CD8-positive, alpha-beta memory T cell (primary cell): Measurements from ENCODE around the gene ATG16L2. TPM values are rescaled to one million over a fixed set of nuclear protein-coding genes. Genes with fewer than 3 reads are reported as not detected.
"Not testable (repeated sequence)": the region's sequence is repeated elsewhere in the genome, so short reads cannot be mapped to it uniquely, and the experiment has no call there.

ENCODE experiments used
- CTCF ChIA-PET: fragments of 350-600 bp; sonication (Branson Sonifier 250); formaldehyde crosslinking; loops from one replicate; lab custom pipeline; 2021; ENCODE audit warnings: antibody characterized with exemption; lab: Charles Lee
- POLR2A ChIA-PET: fragments of 350-600 bp; sonication (Branson Sonifier 250); formaldehyde crosslinking; loops from one replicate; lab custom pipeline; 2021; ENCODE audit warnings: antibody characterized with exemption; lab: Charles Lee
- DNase-seq, 5 donors: peaks; one replicate each; pipeline versions ENCODE4 v3.0.0 to v3.0.0-alpha.2; 2020 to 2022; ENCODE audit warnings: mixed read lengths in 1 of 5
- H3K27ac ChIP-seq: one replicate; pipeline ENCODE4 v1.7.0; 2013; ENCODE audit warnings: low read depth, mild to moderate bottlenecking, low read length, moderate library complexity
- H3K27me3 ChIP-seq: 2 replicates; pipeline ENCODE4 v1.7.0; 2013; ENCODE audit warnings: low read length, mild to moderate bottlenecking; ENCODE audit not compliant: insufficient read depth, poor library complexity, severe bottlenecking
- H3K36me3 ChIP-seq: 2 replicates; pipeline ENCODE4 v1.7.0; 2013; ENCODE audit warnings: mild to moderate bottlenecking, low read length, moderate library complexity; ENCODE audit not compliant: insufficient read depth
- H3K4me1 ChIP-seq: 2 replicates; pipeline ENCODE4 v1.7.0; 2013; ENCODE audit warnings: mild to moderate bottlenecking, low read length, moderate library complexity; ENCODE audit not compliant: insufficient read depth
- H3K4me3 ChIP-seq: 2 replicates; pipeline ENCODE4 v1.7.0; 2013; ENCODE audit warnings: mild to moderate bottlenecking, low read length
- H3K9me3 ChIP-seq: 2 replicates; pipeline ENCODE4 v1.7.0; 2013; ENCODE audit warnings: mild to moderate bottlenecking, low read length
- H3K27ac Mint-ChIP-seq, 8 donors: one replicate each; pipeline ENCODE4 v1.8.0; 2020 to 2021; ENCODE audit warnings: mixed read lengths in 8 of 8, mild to moderate bottlenecking in 6 of 8, inconsistent platforms in 3 of 8, moderate library complexity in 3 of 8
- H3K27me3 Mint-ChIP-seq, 2 donors: one replicate each; pipeline ENCODE4 v1.8.0; 2020 to 2021; ENCODE audit warnings: mixed read lengths in 2 of 2, mild to moderate bottlenecking in 1 of 2, moderate library complexity in 1 of 2
- H3K36me3 Mint-ChIP-seq, 3 donors: one replicate each; pipeline ENCODE4 v1.8.0; 2020 to 2021; ENCODE audit warnings: mixed read lengths in 3 of 3, inconsistent platforms in 1 of 3, mild to moderate bottlenecking in 1 of 3
- H3K4me1 Mint-ChIP-seq, 3 donors: one replicate each; pipeline ENCODE4 v1.8.0; 2020 to 2021; ENCODE audit warnings: mixed read lengths in 3 of 3, inconsistent platforms in 1 of 3, mild to moderate bottlenecking in 1 of 3
- H3K4me3 Mint-ChIP-seq, 7 donors: one replicate each; pipeline ENCODE4 v1.8.0; 2020 to 2021; ENCODE audit warnings: mixed read lengths in 7 of 7, mild to moderate bottlenecking in 6 of 7, moderate library complexity in 4 of 7, inconsistent platforms in 2 of 7
- H3K9me3 Mint-ChIP-seq, 5 donors: one replicate each; pipeline ENCODE4 v1.8.0; 2020 to 2022; ENCODE audit warnings: mixed read lengths in 5 of 5, mild to moderate bottlenecking in 3 of 5, moderate library complexity in 2 of 5, inconsistent platforms in 1 of 5
- polyA plus RNA-seq: library from polyadenylated mRNA; unstranded; fragments of 300-500 nt; fragmentation: Illumina TruSeq; gene quantifications from one replicate; pipeline ENCODE4 v1.2.3, GENCODE V29; 2021
- total RNA-seq, 2 experiments: library from RNA; stranded (reverse); gene quantifications; one replicate each; pipeline ENCODE4 v1.2.3, GENCODE V29; 2021

The ATG16L2 gene
- total and polyA plus RNA-seq, 3 experiments from 2014 or later, result 18.8 to 53.2 (median 50.3) TPM

GRCh38 chr11:72856551-72857345 lies 42.5 kb downstream of the ATG16L2 start:
- no peak overlapping the region for H3K4me3 Mint-ChIP-seq
- no peaks in the 10 kb centered on the region for H3K36me3 ChIP-seq
- no peak overlapping the region for H3K4me3 ChIP-seq
- no peaks in the 10 kb centered on the region for H3K27me3 Mint-ChIP-seq
- no peaks in the 10 kb centered on the region for H3K4me1 ChIP-seq
- H3K4me1 Mint-ChIP-seq, result peaks cover 0 to 5% (median 0%) of the 10 kb centered on the region in 3 donors
- H3K27me3 ChIP-seq, result no peaks in the 10 kb centered on the region
- CTCF ChIA-PET, result no interaction called here
- no peaks in the 10 kb centered on the region for H3K9me3 Mint-ChIP-seq
- H3K27ac ChIP-seq, result no peak overlapping the region
- peaks cover 6 to 30% (median 16%) of the 10 kb centered on the region in 3 donors for H3K36me3 Mint-ChIP-seq
- no peaks in the 10 kb centered on the region for H3K9me3 ChIP-seq
- POLR2A ChIA-PET, result no interaction called here
- DNase-seq, result no peak
- H3K27ac Mint-ChIP-seq, result no peak overlapping the region

DNA sequence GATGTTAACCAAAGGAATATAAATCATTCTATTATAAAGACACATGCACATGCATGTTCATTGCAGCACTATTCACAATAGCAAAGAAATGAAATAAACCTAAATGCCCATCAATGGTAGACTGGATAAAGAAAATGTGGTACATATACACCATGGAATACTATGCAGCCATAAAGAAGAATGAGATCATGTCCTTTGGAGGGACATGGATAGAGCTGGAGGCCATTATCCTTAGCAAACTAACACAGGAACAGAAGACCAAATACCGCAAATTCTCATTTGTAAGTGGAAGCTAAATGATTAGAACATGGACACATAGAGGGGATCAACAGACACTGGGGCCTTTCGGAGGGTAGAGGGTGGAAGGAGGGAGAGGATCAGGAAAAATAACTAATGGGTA lies 44.1 kb downstream of the ATG16L2 start:
- H3K27me3 ChIP-seq, H3K4me3 ChIP-seq, H3K9me3 Mint-ChIP-seq, H3K27ac ChIP-seq, H3K4me1 ChIP-seq, H3K27ac Mint-ChIP-seq, H3K9me3 ChIP-seq, H3K4me3 Mint-ChIP-seq, POLR2A ChIA-PET, H3K36me3 ChIP-seq, DNase-seq, H3K4me1 Mint-ChIP-seq, H3K27me3 Mint-ChIP-seq, CTCF ChIA-PET: not testable (repeated sequence)
- peaks cover 6 to 28% (median 16%) of the 10 kb centered on the region in 3 donors for H3K36me3 Mint-ChIP-seq

GRCh38 chr11:72859126-72859525 lies 44.9 kb downstream of the ATG16L2 start:
- H3K36me3 ChIP-seq, result no peaks in the 10 kb centered on the region
- CTCF ChIA-PET, result no interaction called here
- POLR2A ChIA-PET, result no interaction called here
- Mint-ChIP-seq H3K4me1 (no peaks in the 10 kb centered on the region), H3K27ac (no peak overlapping the region), H3K4me3 (no peak overlapping the region), H3K9me3 (no peaks in the 10 kb centered on the region), H3K36me3 (peaks cover 6 to 30% (median 16%) of the 10 kb centered on the region in 3 donors), H3K27me3 (no peaks in the 10 kb centered on the region)
- no peaks in the 10 kb centered on the region for H3K4me1 ChIP-seq
- no peaks in the 10 kb centered on the region for H3K9me3 ChIP-seq
- no peak for DNase-seq
- H3K4me3 ChIP-seq, result no peak overlapping the region
- no peak overlapping the region for H3K27ac ChIP-seq
- H3K27me3 ChIP-seq, result no peaks in the 10 kb centered on the region

GRCh38 chr11:72860010-72860409 lies 45.8 kb downstream of the ATG16L2 start:
- CTCF ChIA-PET, result interaction anchor here (1.0 to 1.2 kb wide), 2 partner anchors 27 to 317 kb away, joined by 3 to 4 read pairs; no protein-coding TSS in a partner anchor
- Mint-ChIP-seq H3K36me3 (peaks cover 6 to 26% (median 16%) of the 10 kb centered on the region in 3 donors), H3K27ac (no peak overlapping the region), H3K9me3 (no peaks in the 10 kb centered on the region), H3K4me3 (no peak overlapping the region), H3K4me1 (no peaks in the 10 kb centered on the region), H3K27me3 (no peaks in the 10 kb centered on the region)
- POLR2A ChIA-PET, result no interaction called here
- no peaks in the 10 kb centered on the region for H3K4me1 ChIP-seq
- DNase-seq, result no peak
- no peak overlapping the region for H3K27ac ChIP-seq
- H3K27me3 ChIP-seq, result no peaks in the 10 kb centered on the region
- no peaks in the 10 kb centered on the region for H3K36me3 ChIP-seq
- no peaks in the 10 kb centered on the region for H3K9me3 ChIP-seq
- H3K4me3 ChIP-seq, result no peak overlapping the region

DNA sequence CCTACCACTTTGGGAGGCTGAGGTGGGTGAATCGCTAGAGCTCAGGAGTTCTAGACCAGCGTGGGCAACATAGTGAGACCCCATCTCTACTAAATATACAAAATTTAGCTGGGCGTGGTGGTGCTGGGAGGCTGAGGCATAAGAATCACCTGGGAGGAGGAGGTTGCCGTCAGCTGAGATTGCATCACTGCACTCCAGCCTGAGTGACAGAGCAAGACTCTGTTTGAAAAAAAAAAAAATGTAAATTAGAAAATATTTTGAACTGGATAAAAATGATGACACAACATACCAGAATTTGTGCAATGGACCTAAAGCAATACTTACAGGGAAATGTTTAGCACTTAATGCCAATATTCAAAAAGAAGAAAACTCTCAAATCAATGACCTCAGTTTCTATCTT lies 46.4 kb downstream of the ATG16L2 start:
- DNase-seq, result no peak
- no peak overlapping the region for H3K27ac ChIP-seq
- H3K4me1 ChIP-seq, result no peaks in the 10 kb centered on the region
- H3K9me3 ChIP-seq, result no peaks in the 10 kb centered on the region
- H3K27me3 ChIP-seq, result no peaks in the 10 kb centered on the region
- peaks cover 6 to 29% (median 20%) of the 10 kb centered on the region in 3 donors for H3K36me3 Mint-ChIP-seq
- H3K4me1 Mint-ChIP-seq, result peaks cover 0 to 2% (median 0%) of the 10 kb centered on the region in 3 donors
- H3K27me3 Mint-ChIP-seq, result no peaks in the 10 kb centered on the region
- no peaks in the 10 kb centered on the region for H3K9me3 Mint-ChIP-seq
- POLR2A ChIA-PET, result no interaction called here
- H3K27ac Mint-ChIP-seq, result no peak overlapping the region
- no peaks in the 10 kb centered on the region for H3K36me3 ChIP-seq
- no peak overlapping the region for H3K4me3 ChIP-seq
- CTCF ChIA-PET, result interaction anchor here (1.0 to 1.2 kb wide), 2 partner anchors 27 to 317 kb away, joined by 3 to 4 read pairs; no protein-coding TSS in a partner anchor
- H3K4me3 Mint-ChIP-seq, result no peak overlapping the region

DNA sequence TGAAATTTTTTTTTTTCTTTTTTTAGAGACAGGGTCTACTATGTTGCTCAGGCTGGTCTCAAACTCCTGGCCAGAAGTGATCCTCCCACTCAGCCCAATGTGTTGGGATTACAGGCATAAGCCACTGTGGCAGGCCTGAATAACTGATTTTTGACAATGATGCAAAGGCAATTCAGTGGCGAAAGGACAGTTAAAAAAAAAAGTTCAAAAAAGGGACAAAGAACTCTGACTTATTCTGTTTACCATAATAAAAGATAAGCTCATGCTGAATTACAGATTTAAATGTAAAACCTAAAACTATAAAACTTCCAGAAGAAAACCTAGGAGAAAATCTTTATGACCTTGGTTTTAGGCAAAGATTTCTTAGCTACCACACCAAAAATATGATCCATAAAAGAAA lies 48.9 kb downstream of the ATG16L2 start:
- no peak for DNase-seq
- Histone ChIP-seq H3K27me3 (no peaks in the 10 kb centered on the region), H3K27ac (no peak overlapping the region), H3K4me1 (no peaks in the 10 kb centered on the region), H3K4me3 (no peak overlapping the region), H3K36me3 (peaks cover 3% of the 10 kb centered on the region), H3K9me3 (no peaks in the 10 kb centered on the region)
- Mint-ChIP-seq H3K36me3 (peaks cover 10 to 49% (median 19%) of the 10 kb centered on the region in 3 donors), H3K27ac (peak overlapping the region in 1 of 8 donors; percentile 8), H3K4me1 (peaks cover 0 to 6% (median 0%) of the 10 kb centered on the region in 3 donors), H3K27me3 (no peaks in the 10 kb centered on the region), H3K9me3 (no peaks in the 10 kb centered on the region), H3K4me3 (no peak overlapping the region)
- CTCF ChIA-PET, result no interaction called here
- POLR2A ChIA-PET, result interaction anchor here (0.7 kb wide), 1 partner anchor 407 kb away, joined by 3 read pairs; no protein-coding TSS in a partner anchor

- Histone ChIP-seq H3K4me1 (no peaks in the 10 kb centered on the region), H3K27ac (no peak overlapping the region), H3K36me3 (peaks cover 6% of the 10 kb centered on the region), H3K4me3 (no peak overlapping the region), H3K27me3 (no peaks in the 10 kb centered on the region), H3K9me3 (no peaks in the 10 kb centered on the region)
- Mint-ChIP-seq H3K36me3 (peaks cover 9 to 46% (median 14%) of the 10 kb centered on the region in 3 donors), H3K27ac (peak overlapping the region in 2 of 8 donors; percentile 40 to 81), H3K9me3 (no peaks in the 10 kb centered on the region), H3K4me1 (peaks cover 0 to 6% (median 0%) of the 10 kb centered on the region in 3 donors), H3K27me3 (no peaks in the 10 kb centered on the region), H3K4me3 (no peak overlapping the region)
- DNase-seq, result no peak
- POLR2A ChIA-PET, result no interaction called here
- CTCF ChIA-PET, result no interaction called here
Measured at GRCh38 chr11:72863916-72864315, 49.7 kb downstream of the ATG16L2 start.
